IPS DF 6.9 (cell line): Measurements from ENCODE around the gene MLXIPL.
"Not testable (repeated sequence)": the region's sequence is repeated elsewhere in the genome, so short reads cannot be mapped to it uniquely, and the experiment has no call there.

Source experiments
- DNase-seq: peaks from one replicate; pipeline ENCODE4 v3.0.0-alpha.2; 2013; ENCODE audit warnings: low read depth, low spot score
- H3K27ac ChIP-seq: one replicate; pipeline ENCODE4 v1.5.1; 2013; ENCODE audit warnings: low read length, control low read depth
- H3K27me3 ChIP-seq: 2 replicates; pipeline ENCODE4 v1.6.1; 2013; ENCODE audit warnings: mild to moderate bottlenecking, low read length; ENCODE audit not compliant: control insufficient read depth, insufficient read depth
- H3K36me3 ChIP-seq: 2 replicates; pipeline ENCODE4 v1.6.1; 2013; ENCODE audit warnings: low read length; ENCODE audit not compliant: control insufficient read depth, insufficient read depth
- H3K4me1 ChIP-seq: 2 replicates; pipeline ENCODE4 v1.6.1; 2013; ENCODE audit warnings: low read length; ENCODE audit not compliant: control insufficient read depth, insufficient read depth
- H3K4me3 ChIP-seq: 2 replicates; pipeline ENCODE4 v1.5.1; 2013; ENCODE audit warnings: mild to moderate bottlenecking, low read length
- H3K9me3 ChIP-seq: 2 replicates; pipeline ENCODE4 v1.6.1; 2013; ENCODE audit warnings: low read length, inconsistent platforms; ENCODE audit not compliant: control insufficient read depth, insufficient read depth
- WGBS: extraction: QIAGEN DNeasy Blood & Tissue Kit; methylation state at CpG from one replicate; pipeline ENCODE4 v1.1.7; 2013; ENCODE audit warnings: mixed read lengths, missing lambda C conversion rate; ENCODE audit not compliant: insufficient read length, insufficient coverage; 5-methylcytosine and 5-hydroxymethylcytosine counted together

The MLXIPL gene

GRCh38 chr7:73624669-73625001 is 313 bp upstream of the MLXIPL start:
- Histone ChIP-seq H3K36me3 (no peaks in the 10 kb centered on the region), H3K27ac (no peak overlapping the region), H3K9me3 (no peaks in the 10 kb centered on the region), H3K27me3 (peaks cover 2% of the 10 kb centered on the region), H3K4me3 (no peak overlapping the region), H3K4me1 (peaks cover 3% of the 10 kb centered on the region; the same call in 1 of the 2 replicates)
- WGBS = no CpG with 5 or more reads among the region's 9 CpGs
- DNase-seq = no peak

GRCh38 chr7:73622909-73623797 is 1.2 kb downstream of the MLXIPL start:
- H3K4me1 ChIP-seq = peaks cover 3% of the 10 kb centered on the region; the same call in 1 of the 2 replicates
- no peaks in the 10 kb centered on the region for H3K9me3 ChIP-seq
- no peaks in the 10 kb centered on the region for H3K36me3 ChIP-seq
- no CpG with 5 or more reads among the region's 58 CpGs for WGBS
- H3K4me3 ChIP-seq = peak overlapping the region; percentile 83; the same call in 1 of the 2 replicates
- DNase-seq = peak; percentile 76
- H3K27ac ChIP-seq = no peak overlapping the region
- peaks cover 2% of the 10 kb centered on the region for H3K27me3 ChIP-seq

GRCh38 chr7:73622527-73622908 is 1.8 kb downstream of the MLXIPL start:
- no peak for DNase-seq
- Histone ChIP-seq H3K4me3 (peak overlapping the region; percentile 83; the same call in 1 of the 2 replicates), H3K27ac (no peak overlapping the region), H3K36me3 (no peaks in the 10 kb centered on the region), H3K9me3 (no peaks in the 10 kb centered on the region), H3K4me1 (peaks cover 3% of the 10 kb centered on the region; the same call in 1 of the 2 replicates), H3K27me3 (peaks cover 2% of the 10 kb centered on the region)
- WGBS = no CpG with 5 or more reads among the region's 2 CpGs

- DNase-seq = no peak
- Histone ChIP-seq H3K27ac (no peak overlapping the region), H3K9me3 (no peaks in the 10 kb centered on the region), H3K36me3 (no peaks in the 10 kb centered on the region), H3K27me3 (peaks cover 2% of the 10 kb centered on the region; the same call in 1 of the 2 replicates), H3K4me1 (no peaks in the 10 kb centered on the region), H3K4me3 (no peak overlapping the region)
- WGBS = 100% methylated on average over 1 of the region's 7 CpGs
Measured at GRCh38 chr7:73621168-73622063, 2.9 kb downstream of the MLXIPL start.

GRCh38 chr7:73619394-73619793 is 4.9 kb downstream of the MLXIPL start:
- H3K27ac ChIP-seq, H3K27me3 ChIP-seq, DNase-seq, H3K36me3 ChIP-seq, H3K4me3 ChIP-seq, H3K9me3 ChIP-seq, H3K4me1 ChIP-seq: not testable (repeated sequence)
- no CpG with 5 or more reads among the region's 11 CpGs for WGBS

- H3K4me1 ChIP-seq = no peaks in the 10 kb centered on the region
- DNase-seq = no peak
- H3K4me3 ChIP-seq = no peak overlapping the region
- no peaks in the 10 kb centered on the region for H3K36me3 ChIP-seq
- WGBS = no CpG with 5 or more reads among the region's 4 CpGs
- H3K27ac ChIP-seq = no peak overlapping the region
- no peaks in the 10 kb centered on the region for H3K9me3 ChIP-seq
- peaks cover 2% of the 10 kb centered on the region; the same call in 1 of the 2 replicates for H3K27me3 ChIP-seq
Measured at GRCh38 chr7:73618538-73618937, 5.8 kb downstream of the MLXIPL start.

GRCh38 chr7:73617520-73617919 is 6.8 kb downstream of the MLXIPL start:
- H3K4me3 ChIP-seq, H3K4me1 ChIP-seq, DNase-seq, H3K27ac ChIP-seq, H3K27me3 ChIP-seq, H3K36me3 ChIP-seq, H3K9me3 ChIP-seq: not testable (repeated sequence)
- WGBS = no CpG with 5 or more reads among the region's 9 CpGs

- no peak for DNase-seq
- no peaks in the 10 kb centered on the region for H3K9me3 ChIP-seq
- no peak overlapping the region for H3K27ac ChIP-seq
- no peaks in the 10 kb centered on the region for H3K4me1 ChIP-seq
- H3K4me3 ChIP-seq = no peak overlapping the region
- H3K27me3 ChIP-seq = no peaks in the 10 kb centered on the region
- no CpG with 5 or more reads among the region's 4 CpGs for WGBS
- no peaks in the 10 kb centered on the region for H3K36me3 ChIP-seq
Measured at GRCh38 chr7:73615886-73616285, 8.4 kb downstream of the MLXIPL start.

GRCh38 chr7:73614937-73615336 is 9.4 kb downstream of the MLXIPL start:
- not testable (repeated sequence) for H3K27ac ChIP-seq, DNase-seq, H3K27me3 ChIP-seq, H3K4me1 ChIP-seq, H3K9me3 ChIP-seq, H3K4me3 ChIP-seq, H3K36me3 ChIP-seq
- WGBS = no CpG with 5 or more reads among the region's 10 CpGs

GRCh38 chr7:73613954-73614735 is 10.2 kb downstream of the MLXIPL start:
- Histone ChIP-seq H3K4me3 (no peak overlapping the region), H3K36me3 (no peaks in the 10 kb centered on the region), H3K9me3 (no peaks in the 10 kb centered on the region), H3K27me3 (no peaks in the 10 kb centered on the region), H3K4me1 (no peaks in the 10 kb centered on the region), H3K27ac (no peak overlapping the region)
- no peak for DNase-seq
- WGBS = no CpG with 5 or more reads among the region's 14 CpGs
